ENCODE data around the gene ECEL1. TPM values are rescaled to one million over a fixed set of nuclear protein-coding genes. Genes with fewer than 3 reads are reported as not detected.

Gene ECEL1
- polyA plus RNA-seq, 1 donor from 2014 or later, result not detected

GRCh38 chr2:232496501-232497270 lies 9.1 kb upstream of the ECEL1 start:
- Mint-ChIP-seq H3K4me1 (no peaks in the 10 kb centered on the region), H3K36me3 (no peaks in the 10 kb centered on the region), H3K27me3 (peaks cover 13% of the 10 kb centered on the region), H3K4me3 (no peak overlapping the region), H3K27ac (peak overlapping the region in 1 of 3 donors; percentile 39), H3K9me3 (peaks cover 0 to 2% (median 0%) of the 10 kb centered on the region in 3 donors)

DNA sequence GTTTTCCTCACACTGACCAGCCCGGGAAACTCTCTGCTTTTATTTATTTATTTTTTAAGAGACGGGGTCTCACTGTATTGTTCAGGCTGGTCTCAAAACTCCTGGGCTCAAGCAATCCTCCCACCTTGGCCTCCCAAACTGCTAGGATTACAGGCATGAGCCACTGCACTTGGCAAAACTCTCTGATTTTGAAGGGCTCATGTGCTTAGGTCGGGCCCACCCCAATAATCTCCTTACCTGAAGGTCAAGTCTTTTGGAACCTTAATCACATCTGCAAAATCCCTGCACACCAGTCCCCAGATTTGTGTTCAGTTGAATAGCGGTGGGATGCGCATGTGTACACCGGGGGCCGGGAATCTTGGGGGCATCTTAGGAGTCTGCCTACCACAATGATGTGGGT lies 7.7 kb upstream of the ECEL1 start:
- no peaks in the 10 kb centered on the region for H3K4me1 Mint-ChIP-seq
- no peaks in the 10 kb centered on the region for H3K36me3 Mint-ChIP-seq
- peaks cover 10% of the 10 kb centered on the region for H3K27me3 Mint-ChIP-seq
- no peak overlapping the region for H3K4me3 Mint-ChIP-seq
- peaks cover 0 to 2% (median 0%) of the 10 kb centered on the region in 3 donors for H3K9me3 Mint-ChIP-seq
- H3K27ac Mint-ChIP-seq, result no peak overlapping the region

- Mint-ChIP-seq H3K36me3 (no peaks in the 10 kb centered on the region), H3K4me1 (no peaks in the 10 kb centered on the region), H3K9me3 (peaks cover 0 to 2% (median 0%) of the 10 kb centered on the region in 3 donors), H3K27ac (peak overlapping the region in 1 of 3 donors; percentile 67), H3K4me3 (no peak overlapping the region), H3K27me3 (peaks cover 7% of the 10 kb centered on the region)
Observed at GRCh38 chr2:232494542-232494941, 6.9 kb upstream of the ECEL1 start.

GRCh38 chr2:232493701-232494474 lies 6.3 kb upstream of the ECEL1 start:
- no peaks in the 10 kb centered on the region for H3K36me3 Mint-ChIP-seq
- H3K4me1 Mint-ChIP-seq, result peaks cover 0 to under 1% (median 0%) of the 10 kb centered on the region in 3 donors
- peaks cover 0 to 2% (median 0%) of the 10 kb centered on the region in 3 donors for H3K9me3 Mint-ChIP-seq
- peak overlapping the region in 1 of 3 donors; percentile 67 for H3K27ac Mint-ChIP-seq
- H3K4me3 Mint-ChIP-seq, result no peak overlapping the region
- H3K27me3 Mint-ChIP-seq, result peaks cover 12% of the 10 kb centered on the region

DNA sequence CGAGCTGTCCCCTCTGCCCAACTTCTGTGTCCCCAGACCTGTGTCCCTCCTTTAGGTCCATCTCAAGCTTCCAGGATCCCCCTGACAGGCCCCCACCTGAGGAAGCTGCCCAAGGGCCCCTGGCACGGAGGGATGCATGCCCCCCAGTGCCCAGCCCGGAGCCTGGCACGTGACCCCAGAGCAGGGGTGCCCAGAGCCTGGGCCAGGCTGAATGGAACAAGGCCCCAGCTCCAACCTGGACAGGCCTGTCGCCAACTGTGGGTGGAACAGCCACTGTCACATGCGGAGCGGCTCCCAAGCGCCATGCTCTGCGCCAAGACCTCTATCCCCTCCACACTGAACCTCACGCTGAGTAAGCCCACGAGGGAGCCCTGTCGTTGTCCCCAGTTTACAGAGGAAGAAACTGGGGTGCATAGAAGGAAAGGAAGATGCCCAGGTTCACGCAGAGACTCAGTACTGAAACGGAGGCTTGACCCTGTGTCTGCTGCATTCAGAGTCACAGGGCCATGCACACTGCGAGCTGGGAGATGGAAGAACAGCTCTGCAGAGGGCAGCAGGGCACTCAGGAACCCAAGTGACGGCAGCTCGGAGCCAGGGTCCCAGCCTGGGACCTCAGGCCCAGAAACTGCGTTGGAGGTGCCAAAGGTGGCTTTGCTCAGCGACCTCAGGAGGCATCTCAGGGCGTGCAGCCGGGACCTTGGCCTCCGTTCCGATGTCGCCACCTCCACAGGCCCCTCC lies 5.5 kb upstream of the ECEL1 start:
- H3K4me1 Mint-ChIP-seq, result peaks cover 0 to 5% (median 0%) of the 10 kb centered on the region in 3 donors
- no peak overlapping the region for H3K4me3 Mint-ChIP-seq
- no peaks in the 10 kb centered on the region for H3K36me3 Mint-ChIP-seq
- H3K9me3 Mint-ChIP-seq, result no peaks in the 10 kb centered on the region
- H3K27ac Mint-ChIP-seq, result no peak overlapping the region
- peaks cover 15% of the 10 kb centered on the region for H3K27me3 Mint-ChIP-seq

GRCh38 chr2:232492236-232492848 lies 4.7 kb upstream of the ECEL1 start:
- H3K36me3 Mint-ChIP-seq, result no peaks in the 10 kb centered on the region
- peaks cover 0 to 6% (median 0%) of the 10 kb centered on the region in 3 donors for H3K4me1 Mint-ChIP-seq
- no peak overlapping the region for H3K27ac Mint-ChIP-seq
- peaks cover 15% of the 10 kb centered on the region for H3K27me3 Mint-ChIP-seq
- no peaks in the 10 kb centered on the region for H3K9me3 Mint-ChIP-seq
- no peak overlapping the region for H3K4me3 Mint-ChIP-seq

- H3K27ac Mint-ChIP-seq, result no peak overlapping the region
- peaks cover 0 to 6% (median 2%) of the 10 kb centered on the region in 3 donors for H3K4me1 Mint-ChIP-seq
- H3K36me3 Mint-ChIP-seq, result no peaks in the 10 kb centered on the region
- H3K27me3 Mint-ChIP-seq, result peaks cover 20% of the 10 kb centered on the region
- no peak overlapping the region for H3K4me3 Mint-ChIP-seq
- no peaks in the 10 kb centered on the region for H3K9me3 Mint-ChIP-seq
Observed at GRCh38 chr2:232491139-232491780, 3.6 kb upstream of the ECEL1 start.

GRCh38 chr2:232490221-232491138 lies 2.8 kb upstream of the ECEL1 start:
- Mint-ChIP-seq H3K36me3 (no peaks in the 10 kb centered on the region), H3K9me3 (no peaks in the 10 kb centered on the region), H3K4me1 (peaks cover 0 to 6% (median 2%) of the 10 kb centered on the region in 3 donors), H3K27ac (peak overlapping the region in 1 of 3 donors; percentile 71), H3K27me3 (peaks cover 21% of the 10 kb centered on the region), H3K4me3 (no peak overlapping the region)

DNA sequence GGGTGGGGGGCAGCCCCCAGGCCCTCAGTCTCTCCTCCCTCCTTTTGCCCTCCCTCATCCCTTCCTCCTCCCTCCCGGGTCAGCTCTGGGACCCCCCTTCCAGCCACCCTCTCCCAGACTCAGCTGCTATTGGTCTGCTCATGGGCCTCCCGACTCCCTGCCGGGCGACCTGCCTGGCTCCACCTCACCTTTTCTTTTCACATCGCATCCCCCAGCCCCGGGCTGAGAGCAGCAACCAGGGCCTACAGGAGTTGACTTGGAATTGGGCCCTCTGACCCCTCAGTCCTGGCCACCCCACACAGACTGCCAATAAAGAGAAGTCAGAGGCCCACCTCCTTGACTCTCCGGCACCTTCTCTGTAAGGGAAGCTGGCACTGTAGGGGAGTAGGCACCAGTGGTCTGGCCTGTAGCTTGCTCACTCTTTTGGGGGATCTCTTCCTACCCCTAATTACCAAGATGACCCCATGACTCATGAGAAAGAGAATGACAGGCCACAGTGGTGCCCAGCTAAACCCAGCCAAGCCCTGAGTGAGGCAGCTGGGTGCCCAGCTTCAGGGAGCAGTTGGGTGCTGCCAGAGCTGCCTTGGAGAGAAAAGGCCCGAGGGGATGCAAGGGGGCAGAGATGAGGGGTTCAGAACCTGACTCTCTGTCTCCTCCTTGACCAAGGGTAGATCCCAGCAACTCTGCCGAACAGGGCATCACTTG lies 2.0 kb upstream of the ECEL1 start:
- Mint-ChIP-seq H3K4me1 (peaks cover 0 to 6% (median 3%) of the 10 kb centered on the region in 3 donors), H3K27me3 (peaks cover 27% of the 10 kb centered on the region), H3K27ac (no peak overlapping the region), H3K4me3 (peak overlapping the region in 1 of 4 donors; percentile 81), H3K9me3 (no peaks in the 10 kb centered on the region), H3K36me3 (no peaks in the 10 kb centered on the region)

- H3K9me3 Mint-ChIP-seq, result no peaks in the 10 kb centered on the region
- H3K27ac Mint-ChIP-seq, result no peak overlapping the region
- peaks cover 31% of the 10 kb centered on the region for H3K27me3 Mint-ChIP-seq
- H3K4me3 Mint-ChIP-seq, result peak overlapping the region in 2 of 4 donors; percentile 25 to 74
- H3K4me1 Mint-ChIP-seq, result peaks cover 0 to 6% (median 3%) of the 10 kb centered on the region in 3 donors
- H3K36me3 Mint-ChIP-seq, result no peaks in the 10 kb centered on the region
Observed at GRCh38 chr2:232488721-232489300, 1.2 kb upstream of the ECEL1 start.

GRCh38 chr2:232488097-232488711 lies 570 bp upstream of the ECEL1 start:
- Mint-ChIP-seq H3K36me3 (no peaks in the 10 kb centered on the region), H3K4me3 (peak overlapping the region in 2 of 4 donors; percentile 21 to 74), H3K4me1 (peaks cover 0 to 6% (median 3%) of the 10 kb centered on the region in 3 donors), H3K27ac (no peak overlapping the region), H3K27me3 (peaks cover 31% of the 10 kb centered on the region), H3K9me3 (no peaks in the 10 kb centered on the region)

All from IgD-negative memory B cell (primary cell).